GM21825 (cell line): ENCODE measurements around the gene VPS11.
"Not testable (repeated sequence)": the region's sequence is repeated elsewhere in the genome, so short reads cannot be mapped to it uniquely, and the experiment has no call there.

Source experiments
- ATAC-seq: cut with Tn5 transposase; IDR thresholded peaks from one replicate; pipeline ENCODE4 v1.9.1; 2021; ENCODE audit warnings: mild to moderate bottlenecking, moderate library complexity; ENCODE audit not compliant: unreplicated experiment

VPS11 gene

DNA sequence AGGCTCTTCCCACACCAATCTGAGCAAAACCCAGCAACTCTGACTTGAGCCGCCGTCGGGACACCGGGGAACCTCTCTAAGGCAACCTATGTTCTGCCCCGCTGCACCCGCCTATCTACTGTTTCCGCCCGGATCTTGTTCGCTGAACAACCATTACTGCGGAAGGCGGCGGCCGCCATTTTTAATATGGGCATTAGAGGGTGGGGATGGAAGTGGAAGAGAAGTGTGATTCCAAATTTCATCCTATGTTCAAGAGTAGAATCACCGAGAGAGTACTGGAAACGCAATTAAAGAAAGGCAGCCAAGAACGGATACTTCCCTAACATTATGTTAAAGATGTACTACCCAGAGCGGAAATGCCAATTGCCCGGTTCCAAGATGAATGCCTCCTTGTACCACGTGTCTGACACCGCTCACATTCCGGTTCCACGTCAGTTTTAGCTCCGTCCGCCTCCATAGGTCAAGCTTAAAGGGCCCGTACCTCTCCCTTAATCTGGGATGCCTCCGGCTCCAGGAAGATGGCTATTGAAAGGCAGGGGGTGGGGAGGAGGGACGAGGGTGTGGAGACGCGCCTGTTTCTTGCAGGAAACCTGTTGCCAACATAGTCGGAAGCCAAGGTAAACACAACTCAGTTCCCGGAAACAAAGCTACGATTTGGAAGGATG lies 34.3 kb downstream of the VPS11 start, which contains the start of gene DPAGT1:
Gene DPAGT1 (minus strand): TSS at position 95 of the 665 bp plus-strand sequence. CDS start 198 bp downstream, outside the sequence.
- peak; percentile 69 for ATAC-seq

DNA sequence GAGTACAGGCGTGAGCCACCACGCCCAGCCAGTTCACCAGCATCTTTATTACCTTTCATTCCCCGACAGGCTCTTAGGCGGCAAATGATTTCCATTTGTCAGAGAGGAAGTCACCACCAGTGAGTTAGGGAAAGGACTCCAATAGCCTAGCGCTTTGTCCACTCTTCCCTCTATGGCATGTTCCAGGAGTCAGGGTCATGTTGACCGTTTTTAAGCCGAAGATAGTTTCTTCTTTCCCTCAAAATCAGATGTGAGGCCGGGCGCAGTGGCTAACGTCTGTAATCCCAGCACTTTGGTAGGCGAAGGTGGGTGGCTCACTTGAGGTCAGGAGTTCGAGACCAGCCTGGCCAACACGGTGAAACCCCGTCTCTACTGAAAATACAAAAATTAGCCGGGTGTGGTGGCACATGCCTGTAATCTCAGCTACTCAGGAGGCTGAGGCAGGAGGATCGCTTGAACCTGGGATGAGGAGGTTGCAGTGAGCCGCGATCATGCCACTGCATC lies 35.6 kb downstream of the VPS11 start:
- ATAC-seq = not testable (repeated sequence)

DNA sequence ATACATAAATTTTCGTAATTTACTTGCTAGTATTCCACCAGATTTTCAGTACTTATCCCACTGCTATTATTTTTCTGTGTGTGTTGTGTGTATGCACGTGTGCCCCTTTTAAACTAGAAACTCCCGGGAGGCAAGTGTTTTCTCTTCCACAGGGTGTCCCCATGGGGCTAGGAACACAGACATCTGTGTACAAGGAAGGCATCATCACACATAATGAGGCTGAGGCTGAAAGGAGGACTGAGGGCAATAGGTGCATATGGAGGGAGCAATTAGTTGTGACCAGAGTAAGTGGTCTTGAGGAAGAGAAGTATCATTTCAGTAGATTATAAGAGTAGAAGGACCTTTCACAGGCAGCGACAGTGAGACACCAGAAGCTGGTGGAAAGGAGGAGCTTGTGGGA lies 36.2 kb downstream of the VPS11 start:
- ATAC-seq = no peak

DNA sequence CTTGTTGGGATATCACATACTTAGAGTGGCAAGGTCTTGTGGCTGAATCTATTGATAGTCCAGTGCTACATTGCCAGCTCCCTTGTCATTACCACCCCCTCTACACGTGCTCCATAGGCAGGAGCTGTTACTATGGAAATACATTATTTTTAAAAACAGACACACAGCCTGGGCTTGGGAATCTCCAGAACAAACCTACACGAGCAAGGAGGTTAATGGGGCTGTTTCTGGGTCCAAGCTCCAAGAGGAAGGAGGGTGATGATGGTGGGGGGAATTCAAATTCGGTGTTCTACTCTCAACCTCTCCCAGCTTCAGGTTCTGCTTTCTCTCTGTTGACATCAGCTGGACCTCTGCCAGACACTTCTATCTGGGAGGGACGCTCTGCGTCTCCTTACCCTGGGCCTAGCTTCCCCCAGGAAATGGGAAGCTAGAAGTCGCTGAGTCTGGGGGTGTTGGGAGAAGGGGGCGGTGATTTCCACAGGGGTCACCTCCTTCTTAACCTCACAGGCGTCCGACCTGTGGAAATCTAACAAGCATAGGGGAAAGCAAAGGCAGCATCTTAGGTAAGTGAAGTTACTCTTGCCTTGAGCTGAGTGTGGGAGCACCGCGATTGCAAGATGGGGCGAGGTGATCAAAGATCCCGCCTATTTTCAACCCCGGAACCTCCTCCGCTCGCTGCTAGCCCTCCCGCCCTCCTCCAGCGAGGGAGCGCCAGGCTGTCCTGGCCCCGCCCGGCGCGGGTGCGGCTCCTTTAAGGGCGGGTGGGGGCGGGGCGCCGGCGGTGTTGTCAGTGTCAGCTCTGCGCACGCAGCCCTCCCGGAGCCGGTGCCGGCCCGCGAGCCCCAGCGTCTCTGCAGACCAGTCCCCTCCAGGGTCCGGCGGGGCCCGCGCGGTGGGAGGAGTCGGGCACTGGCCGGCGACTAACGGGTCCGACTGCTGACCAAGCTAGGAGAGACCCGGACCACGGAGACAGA lies 39.2 kb downstream of the VPS11 start, which contains the start of gene C2CD2L:
Gene C2CD2L (plus strand): TSS at position 781 of the 974 bp plus-strand sequence. CDS start 398 bp downstream, outside the sequence.
- peak; percentile 62 for ATAC-seq

DNA sequence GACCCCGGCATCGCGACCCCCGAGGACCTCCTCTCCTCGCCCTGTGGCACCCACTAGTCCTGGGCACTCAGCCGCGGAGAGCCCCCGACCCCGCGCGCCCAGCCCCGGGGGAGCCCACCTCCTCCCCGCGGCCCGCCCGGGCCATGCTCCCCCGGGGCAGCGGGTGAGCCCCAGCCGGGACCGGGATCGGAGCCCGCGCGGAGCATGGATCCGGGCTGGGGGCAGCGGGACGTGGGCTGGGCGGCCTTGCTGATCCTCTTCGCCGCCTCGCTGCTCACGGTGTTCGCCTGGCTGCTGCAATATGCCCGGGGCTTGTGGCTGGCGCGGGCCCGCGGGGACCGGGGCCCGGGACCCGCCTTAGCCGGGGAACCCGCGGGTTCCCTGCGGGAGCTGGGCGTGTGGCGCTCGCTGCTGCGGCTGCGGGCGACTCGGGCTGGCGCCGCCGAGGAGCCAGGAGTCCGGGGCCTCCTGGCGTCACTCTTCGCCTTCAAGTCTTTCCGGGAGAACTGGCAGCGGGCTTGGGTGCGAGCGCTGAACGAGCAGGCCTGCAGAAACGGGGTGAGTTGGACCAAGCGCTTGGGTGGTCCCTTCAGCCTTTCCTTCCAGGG lies 40.0 kb downstream of the VPS11 start:
- peak; percentile 19 for ATAC-seq

DNA sequence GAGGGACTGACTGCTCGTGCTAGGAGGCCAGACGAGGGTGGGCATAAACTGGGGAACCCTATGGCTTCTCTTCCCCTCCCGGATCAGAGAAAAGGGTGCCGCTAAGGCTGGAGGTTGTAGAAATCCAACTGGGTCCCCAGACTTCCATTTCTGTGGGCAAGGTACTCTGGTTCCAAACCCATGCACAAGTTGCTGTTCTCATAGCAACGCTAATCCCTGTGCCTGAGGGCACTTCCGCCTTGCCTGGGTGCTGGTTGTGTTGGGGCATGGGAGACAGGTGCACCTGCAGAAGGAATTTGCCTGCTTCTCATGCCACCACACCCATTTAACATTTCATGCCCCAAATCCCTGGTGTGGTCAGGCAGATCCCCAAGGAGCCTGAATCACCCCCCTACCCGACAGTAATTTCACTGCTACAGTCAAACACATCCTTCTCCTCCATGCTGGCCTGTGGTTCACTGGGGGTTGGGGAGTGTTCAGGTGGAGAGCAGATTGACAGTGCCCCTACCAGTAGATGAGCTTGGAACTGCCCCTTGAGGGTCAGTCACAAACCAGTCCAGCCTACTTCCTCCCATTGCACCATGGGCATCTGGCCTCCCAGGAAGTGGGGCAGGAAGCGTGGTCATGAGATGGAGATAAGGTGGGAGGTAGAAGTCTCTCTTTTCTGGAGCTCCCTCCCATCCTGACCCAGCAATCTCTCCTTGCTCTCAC lies 40.7 kb downstream of the VPS11 start:
- ATAC-seq = peak; percentile 14

DNA sequence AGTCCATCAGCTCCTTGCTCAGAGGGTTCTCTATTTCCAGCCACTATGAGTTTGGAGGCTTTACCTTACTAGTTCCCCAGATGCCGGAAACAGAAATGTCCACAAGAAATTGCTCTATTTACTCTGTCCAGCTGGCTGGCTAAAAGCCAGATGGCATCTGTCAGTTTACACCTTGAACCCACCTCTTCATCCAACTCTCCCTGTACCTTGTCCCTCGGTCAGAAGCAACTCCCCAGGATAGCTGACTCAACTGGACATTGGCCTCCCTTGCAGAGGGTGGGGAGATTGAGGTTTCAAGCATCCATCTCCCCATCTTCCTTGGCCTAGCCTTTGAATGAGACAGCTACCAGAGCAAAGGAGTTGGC lies 41.2 kb downstream of the VPS11 start:
- no peak for ATAC-seq

DNA sequence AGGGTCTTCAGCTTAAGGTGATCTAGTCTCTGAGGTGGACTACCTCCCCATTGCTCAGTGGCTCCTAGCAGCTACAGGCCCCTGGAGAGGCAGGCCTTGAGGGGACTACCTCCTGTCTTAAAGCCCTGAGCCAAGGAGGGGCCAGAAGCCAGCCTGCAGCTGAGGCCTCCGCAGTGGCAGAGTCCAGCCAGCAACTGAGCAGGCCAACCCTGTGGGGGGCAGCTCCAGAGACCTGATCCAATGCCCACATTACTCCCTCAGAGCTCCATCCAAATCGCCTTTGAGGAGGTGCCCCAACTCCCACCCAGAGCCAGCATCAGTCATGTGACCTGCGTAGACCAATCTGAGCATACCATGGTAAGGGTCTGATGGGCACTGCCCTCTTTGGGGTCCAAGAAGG lies 42.2 kb downstream of the VPS11 start:
- no peak for ATAC-seq

DNA sequence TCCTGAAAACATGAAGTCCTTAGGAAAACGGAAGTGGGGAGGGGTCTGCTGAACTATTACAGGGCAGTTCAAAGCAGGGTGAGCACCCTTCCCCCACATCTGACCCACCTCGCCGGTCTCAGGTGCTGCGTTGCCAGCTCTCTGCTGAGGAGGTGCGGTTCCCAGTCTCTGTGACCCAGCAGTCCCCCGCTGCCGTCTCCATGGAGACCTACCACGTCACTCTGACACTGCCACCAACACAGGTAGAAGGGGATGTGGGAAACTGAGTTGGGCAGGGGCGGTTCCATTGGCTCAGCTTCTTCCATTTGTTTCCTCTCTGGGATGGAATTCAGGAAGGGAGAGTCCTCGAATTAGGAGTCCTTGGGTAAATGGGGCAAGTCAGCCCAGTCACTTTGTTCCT lies 42.8 kb downstream of the VPS11 start:
- ATAC-seq = no peak

DNA sequence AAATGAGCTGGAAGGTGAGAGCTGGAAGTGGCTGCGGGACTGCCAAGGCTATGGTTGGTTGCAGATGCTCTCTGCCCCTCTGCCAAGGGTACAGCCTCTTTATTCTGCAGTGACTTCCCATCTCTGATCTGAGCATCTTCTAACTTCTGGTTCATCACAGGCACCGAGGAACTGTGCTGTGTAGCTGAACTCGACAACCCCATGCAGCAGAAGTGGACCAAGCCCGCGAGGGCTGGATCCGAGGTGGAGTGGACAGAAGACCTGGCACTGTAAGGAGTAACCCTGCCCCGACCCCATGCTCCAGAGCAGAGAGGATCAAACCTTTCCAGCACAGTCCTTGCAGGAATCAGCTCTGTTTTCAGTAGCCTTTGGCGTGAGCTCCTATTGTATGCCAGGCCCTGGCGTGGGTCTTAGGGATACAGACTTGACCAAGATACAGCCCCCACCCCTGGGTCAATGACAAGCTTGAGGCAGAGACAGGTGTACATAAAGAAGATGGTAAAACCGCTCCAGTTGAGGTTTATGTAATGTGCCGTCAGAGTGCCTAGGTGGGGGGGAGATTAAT lies 43.8 kb downstream of the VPS11 start:
- ATAC-seq = no peak

DNA sequence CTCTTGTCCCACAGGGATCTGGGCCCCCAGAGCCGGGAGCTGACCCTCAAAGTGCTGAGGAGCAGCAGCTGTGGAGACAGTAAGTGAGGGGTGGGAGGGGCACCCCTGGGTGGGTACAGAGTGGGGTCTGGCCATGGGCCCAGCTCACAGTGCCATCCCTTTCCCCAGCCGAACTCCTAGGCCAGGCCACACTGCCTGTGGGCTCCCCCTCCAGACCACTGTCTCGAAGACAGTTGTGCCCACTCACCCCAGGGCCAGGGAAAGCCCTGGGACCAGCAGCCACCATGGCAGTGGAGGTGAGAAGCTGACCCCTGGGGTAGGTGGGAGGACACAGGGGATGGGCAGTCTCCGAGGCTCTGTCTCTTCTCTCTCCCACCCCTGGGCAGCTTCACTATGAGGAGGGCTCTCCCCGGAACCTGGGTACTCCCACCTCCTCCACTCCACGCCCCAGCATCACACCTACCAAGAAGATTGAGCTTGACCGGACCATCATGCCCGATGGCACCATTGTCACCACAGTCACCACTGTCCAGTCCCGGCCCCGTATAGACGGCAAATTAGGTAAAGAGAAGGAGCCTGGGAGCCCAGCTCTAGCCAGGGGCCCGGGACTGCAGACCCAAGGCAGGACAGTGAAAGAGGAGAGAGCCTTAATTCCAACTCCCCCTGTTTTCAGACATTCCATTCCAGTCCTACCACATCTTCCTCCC lies 44.8 kb downstream of the VPS11 start:
- no peak for ATAC-seq

DNA sequence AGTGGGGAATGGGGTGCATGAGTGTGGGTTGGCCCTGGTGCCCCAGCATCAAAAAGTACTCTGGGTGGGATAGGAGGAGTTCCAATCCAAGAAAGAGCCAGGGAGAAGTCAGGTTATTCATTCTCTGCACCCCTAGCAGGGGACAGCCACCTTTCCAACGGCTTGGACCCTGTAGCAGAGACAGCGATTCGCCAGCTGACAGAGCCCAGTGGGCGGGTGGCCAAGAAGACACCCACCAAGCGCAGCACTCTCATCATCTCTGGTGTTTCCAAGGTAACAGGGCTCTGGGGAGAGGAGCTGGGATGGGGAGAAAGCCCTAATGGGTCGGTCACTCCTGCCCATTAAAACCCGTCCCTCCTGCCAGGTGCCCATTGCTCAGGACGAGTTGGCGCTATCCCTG lies 46.1 kb downstream of the VPS11 start:
- ATAC-seq = no peak

DNA sequence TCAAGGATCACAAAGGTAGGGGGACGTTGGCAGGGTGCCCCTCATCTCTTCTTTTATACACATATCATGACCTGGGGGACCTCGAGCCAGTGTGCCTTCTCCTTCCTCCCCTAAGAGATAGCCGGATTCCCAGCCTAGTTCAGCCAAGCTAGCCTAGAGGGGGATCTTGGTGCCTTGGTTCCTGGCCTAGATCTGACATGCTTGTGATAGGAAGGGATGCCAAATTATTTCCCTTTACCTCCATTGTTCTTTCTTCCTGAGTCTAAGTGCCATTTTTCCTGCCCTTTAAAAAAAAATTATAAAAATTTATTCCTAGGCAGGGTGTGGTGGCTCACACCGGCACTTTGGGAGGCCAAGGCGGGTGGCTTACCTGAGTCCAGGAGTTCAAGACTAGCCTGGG lies 46.7 kb downstream of the VPS11 start:
- ATAC-seq = no peak

DNA sequence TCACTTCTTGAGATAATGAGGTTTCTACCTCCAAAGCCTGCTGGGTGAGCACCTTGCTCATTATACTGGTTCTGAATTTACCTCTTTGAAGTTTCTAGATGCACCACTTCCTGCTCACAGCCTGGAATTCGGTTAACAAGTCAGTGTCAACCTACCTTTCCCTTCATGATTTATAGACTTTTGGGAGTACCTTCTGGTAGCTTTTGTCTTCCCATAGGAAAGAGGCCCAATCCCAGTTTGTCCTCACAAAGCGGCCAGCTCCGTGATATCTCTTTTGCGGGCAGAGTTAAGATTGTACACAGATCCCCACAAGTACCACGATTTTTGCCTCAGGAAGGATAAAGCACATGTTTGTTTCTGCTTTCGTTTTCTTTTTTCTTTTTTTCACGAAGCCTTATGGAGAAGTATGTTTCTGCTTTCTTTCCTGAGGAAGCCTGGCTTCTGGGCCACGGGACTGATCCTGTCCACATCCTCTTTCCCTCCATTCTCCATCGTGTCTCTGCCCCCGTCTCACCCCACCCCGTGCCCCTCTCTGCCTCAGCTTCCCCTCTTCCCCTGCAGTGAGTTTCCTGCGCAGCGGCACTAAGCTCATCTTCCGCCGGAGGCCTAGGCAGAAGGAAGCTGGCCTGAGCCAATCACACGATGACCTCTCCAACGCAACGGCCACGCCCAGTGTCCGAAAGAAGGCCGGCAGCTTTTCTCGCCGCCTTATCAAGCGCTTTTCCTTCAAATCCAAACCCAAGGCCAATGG lies 48.0 kb downstream of the VPS11 start:
- no peak for ATAC-seq

DNA sequence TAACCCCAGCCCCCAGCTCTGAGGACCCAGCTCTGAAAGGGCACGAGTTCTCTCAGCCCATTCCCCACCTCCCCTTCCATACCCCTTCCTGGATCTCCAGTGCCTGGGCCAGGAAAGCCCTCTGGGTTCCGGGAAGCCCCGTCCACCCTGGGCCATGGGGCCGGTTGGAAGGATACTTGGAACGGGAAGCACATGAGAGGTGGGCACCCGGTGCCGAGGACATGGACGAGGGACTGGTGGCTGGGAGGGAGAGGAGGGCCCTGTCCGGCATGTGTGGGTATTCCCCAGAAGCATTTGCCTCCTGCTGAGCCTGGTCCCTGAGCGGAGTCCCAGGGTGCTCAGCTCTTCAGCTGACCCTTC lies 48.6 kb downstream of the VPS11 start:
- ATAC-seq = no peak

DNA sequence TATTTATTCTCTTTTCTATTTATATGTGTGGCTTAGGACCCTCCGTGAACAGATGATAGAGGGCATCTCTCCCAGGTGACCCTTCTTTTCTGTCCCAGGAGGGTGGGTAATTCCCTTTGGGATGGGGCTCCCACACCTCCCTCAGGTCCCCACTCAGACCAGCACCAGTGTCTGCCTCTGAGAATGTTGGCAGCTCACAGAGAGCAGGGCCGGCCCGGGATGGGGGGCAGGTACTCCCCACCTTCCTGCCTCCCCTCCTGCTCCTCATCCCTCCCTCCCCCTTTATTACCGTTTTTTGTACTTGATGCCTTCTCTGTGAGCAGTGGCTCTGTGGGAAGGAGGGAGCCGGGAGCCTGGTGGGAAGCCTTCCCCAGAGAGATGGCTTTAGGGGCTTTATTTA lies 49.0 kb downstream of the VPS11 start:
- ATAC-seq = no peak

DNA sequence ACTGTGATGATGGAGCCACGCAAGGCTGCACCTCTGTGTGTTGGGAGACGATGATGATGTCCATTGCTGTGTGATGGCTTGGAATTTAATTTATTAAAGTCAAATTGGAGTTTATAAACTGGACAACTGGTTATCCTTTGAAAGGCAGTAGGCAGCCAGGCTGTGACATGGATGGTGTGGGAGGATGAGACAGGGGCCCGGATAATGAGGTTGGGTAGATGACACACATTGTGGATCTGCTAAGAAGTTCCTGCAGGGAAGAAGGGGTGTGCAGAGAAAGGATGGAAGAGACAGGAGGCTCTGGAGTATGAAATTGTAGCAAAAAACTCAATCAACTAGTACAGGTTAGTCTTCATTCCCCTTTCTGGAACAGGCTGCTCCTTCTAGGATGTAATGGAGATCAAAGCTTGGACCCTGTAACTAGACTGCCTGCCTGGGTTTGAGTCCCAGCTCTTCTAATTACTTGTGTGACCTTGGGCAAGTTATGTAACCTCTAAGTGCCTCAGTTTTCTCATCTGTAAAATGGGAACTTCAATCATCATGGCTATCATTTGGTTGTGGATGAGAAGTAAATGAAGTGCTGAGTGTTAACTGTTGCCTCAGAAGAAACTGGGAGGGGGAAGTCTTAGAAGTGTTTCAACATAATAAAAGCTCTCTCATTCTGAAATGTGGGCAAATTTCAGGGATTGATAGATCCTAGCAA lies 49.5 kb downstream of the VPS11 start:
- no peak for ATAC-seq

DNA sequence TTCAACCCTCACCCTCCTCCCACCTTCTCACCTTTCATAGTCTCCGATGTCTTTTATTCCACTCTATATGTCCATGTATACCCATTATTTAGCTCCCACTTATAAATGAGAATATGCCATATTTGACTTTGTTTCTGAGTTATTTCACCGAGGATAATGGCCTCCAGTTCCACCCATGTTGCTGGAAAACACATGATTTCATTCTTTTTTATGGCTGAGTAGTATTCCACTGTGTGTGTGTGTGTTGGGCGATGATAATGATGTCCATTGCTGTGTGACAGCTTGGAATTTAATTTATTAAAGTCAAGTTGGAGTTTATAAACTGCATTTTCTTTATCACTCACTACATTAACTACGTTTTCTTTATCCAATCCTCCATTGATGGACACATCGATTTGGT lies 50.6 kb downstream of the VPS11 start:
- ATAC-seq = no peak

DNA sequence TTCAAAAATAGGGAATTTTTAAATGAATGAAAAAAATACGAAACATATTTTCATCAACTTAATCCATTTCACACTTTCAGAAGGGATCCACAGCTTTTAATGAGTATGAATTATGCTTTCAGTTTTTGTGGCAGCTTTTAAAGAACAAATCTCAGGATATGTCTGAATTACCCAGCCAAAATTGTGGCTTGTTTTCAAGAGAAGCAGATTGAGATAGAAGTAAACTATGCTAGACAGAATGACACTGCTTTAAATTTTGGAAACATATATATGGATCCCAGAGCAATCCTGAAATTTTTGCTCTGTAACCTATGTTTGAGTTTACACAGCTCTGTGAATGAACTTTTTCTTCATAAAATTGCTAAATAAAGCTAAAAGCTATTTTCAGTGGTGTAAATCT lies 51.3 kb downstream of the VPS11 start:
- ATAC-seq = no peak
